A549 (cell line): ENCODE results near the gene NHEJ1. TPM values are rescaled to one million over a fixed set of nuclear protein-coding genes. Genes with fewer than 3 reads are reported as not detected.

Source experiments
- ATAC-seq, 2 experiments: fragments of 200-7000 bp in 1 of 2; fragments of >200 bp in 1 of 2; cut with Nextera tagmentation in 1 of 2; cut with Tn5 transposase in 1 of 2; 3 replicates each; pipeline versions ENCODE4 v1.8.0 to v1.9.1; 2018 to 2020; ENCODE audit warnings: mild to moderate bottlenecking in 1 of 2, moderate library complexity in 1 of 2
- CTCF ChIA-PET: fragments of 300-600 bp; sonication (Branson Sonifier 250); formaldehyde crosslinking; extraction: SDS; loops from one replicate; lab custom pipeline; 2021; ENCODE audit warnings: antibody characterized with exemption, inconsistent platforms; lab: Yijun Ruan, JAX
- POLR2A ChIA-PET: fragments of 350-600 bp; formaldehyde crosslinking; extraction: SDS; loops from one replicate; lab custom pipeline; 2021; ENCODE audit warnings: antibody characterized with exemption, inconsistent platforms; lab: Yijun Ruan, JAX
- DNase-seq, 2 experiments: peaks; one replicate each; pipeline versions ENCODE4 v3.0.0 to v3.0.0-alpha.2; 2011 to 2016; ENCODE audit warnings: low read depth in 1 of 2, low spot score in 1 of 2
- FAIRE-seq: peaks from 2 replicates; lab custom pipeline; 2011; peaks lifted over from hg19 to GRCh38; lab: Jason Lieb, UNC
- H3K27ac ChIP-seq, 2 experiments: fragments of >200 bp; sonication (Bioruptor Twin); formaldehyde crosslinking; 3 replicates each; pipeline ENCODE4 v1.5.1; 2016 to 2017
- H3K4me1 ChIP-seq: fragments of >200 bp; sonication (Bioruptor Twin); formaldehyde crosslinking; 3 replicates; pipeline ENCODE4 v1.6.1; 2016
- H3K4me2 ChIP-seq: fragments of >200 bp; sonication (Bioruptor Twin); formaldehyde crosslinking; 3 replicates; pipeline ENCODE4 v1.6.1; 2016
- H3K4me3 ChIP-seq: fragments of >200 bp; sonication (Bioruptor Twin); formaldehyde crosslinking; 3 replicates; pipeline ENCODE4 v1.5.1; 2016
- H3K9me3 ChIP-seq: fragments of >200 bp; sonication (Bioruptor Twin); formaldehyde crosslinking; 3 replicates; pipeline ENCODE4 v1.6.1; 2016
- BCL3 ChIP-seq: fragments of >200 bp; sonication (Bioruptor Twin); formaldehyde crosslinking; IDR thresholded peaks from 3 replicates; pipeline ENCODE4 v1.6.1; 2016
- BHLHE40 ChIP-seq: IDR thresholded peaks from 2 replicates; pipeline ENCODE4 v1.6.1; 2012; ENCODE audit warnings: low read depth, low read length, inconsistent platforms
- CHD4 ChIP-seq: fragments of 200-600 bp; sonication (generic); IDR thresholded peaks from 2 replicates; pipeline ENCODE4 v1.6.1; 2016; ENCODE audit warnings: antibody characterized with exemption, mild to moderate bottlenecking, borderline replicate concordance
- EHF ChIP-seq: fragments of 250-450 bp; sonication (Bioruptor Pico); IDR thresholded peaks from 2 replicates; pipeline ENCODE4 v1.5.0; 2020; ENCODE audit warnings: mild to moderate bottlenecking
- EHMT2 ChIP-seq: fragments of 200-600 bp; sonication (generic); IDR thresholded peaks from 2 replicates; pipeline ENCODE4 v1.6.1; 2016; ENCODE audit warnings: antibody characterized with exemption, low read depth, mild to moderate bottlenecking, moderate library complexity
- ESRRA ChIP-seq: fragments of 150-350 bp; IDR thresholded peaks from 2 replicates; pipeline ENCODE4 v1.6.1; 2014; ENCODE audit warnings: mild to moderate bottlenecking, low read length, borderline replicate concordance
- FOSL2 ChIP-seq, 2 experiments: fragments of 450-650 bp in 1 of 2; fragments of >200 bp in 1 of 2; sonication (Bioruptor Twin) in 1 of 2; formaldehyde crosslinking; IDR thresholded peaks; 2 replicates each; pipeline versions ENCODE4 v1.5.0 to v1.6.1; 2016 to 2020; ENCODE audit warnings: mild to moderate bottlenecking in 1 of 2, moderate library complexity in 1 of 2
- HDAC2 ChIP-seq: fragments of 200-600 bp; sonication (generic); IDR thresholded peaks from 2 replicates; pipeline ENCODE4 v1.6.1; 2016
- HES2 ChIP-seq: fragments of >200 bp; sonication (Bioruptor Twin); formaldehyde crosslinking; IDR thresholded peaks from 2 replicates; pipeline ENCODE4 v1.6.1; 2016
- HMGXB4 ChIP-seq: fragments of 250-450 bp; sonication (Bioruptor Pico); IDR thresholded peaks from 2 replicates; pipeline ENCODE4 v1.5.0; 2021; ENCODE audit warnings: mild to moderate bottlenecking, moderate library complexity, borderline replicate concordance
- HOXA7 ChIP-seq: fragments of 250-450 bp; sonication (Bioruptor Pico); IDR thresholded peaks from 2 replicates; pipeline ENCODE4 v1.5.0; 2020; ENCODE audit warnings: mild to moderate bottlenecking, moderate library complexity
- HOXB13 ChIP-seq: fragments of 250-450 bp; sonication (Bioruptor Pico); IDR thresholded peaks from 2 replicates; pipeline ENCODE4 v1.5.0; 2020; ENCODE audit warnings: low read depth, mild to moderate bottlenecking, moderate library complexity
- HOXB5 ChIP-seq: fragments of 250-450 bp; sonication (Bioruptor Pico); IDR thresholded peaks from 2 replicates; pipeline ENCODE4 v1.5.0; 2020; ENCODE audit warnings: mild to moderate bottlenecking, moderate library complexity
- JUNB ChIP-seq: fragments of >200 bp; sonication (Bioruptor Twin); formaldehyde crosslinking; IDR thresholded peaks from 2 replicates; pipeline ENCODE4 v1.6.1; 2016
- KDM1A ChIP-seq: fragments of 200-600 bp; sonication (generic); IDR thresholded peaks from 2 replicates; pipeline ENCODE4 v1.6.1; 2016; ENCODE audit warnings: low read depth, mild to moderate bottlenecking
- MAZ ChIP-seq: fragments of 150-350 bp; IDR thresholded peaks from 2 replicates; pipeline ENCODE4 v1.6.1; 2014; ENCODE audit warnings: antibody characterized with exemption, low read depth, low read length, borderline replicate concordance
- PBX3 ChIP-seq: IDR thresholded peaks from 2 replicates; pipeline ENCODE4 v1.6.1; 2012
- REST ChIP-seq: fragments of 200-600 bp; sonication (generic); IDR thresholded peaks from 2 replicates; pipeline ENCODE4 v1.6.1; 2016; ENCODE audit warnings: antibody characterized with exemption, mild to moderate bottlenecking, moderate library complexity
- RFX5 ChIP-seq: fragments of 450-650 bp; IDR thresholded peaks from 2 replicates; pipeline ENCODE4 v1.7.1; 2014; ENCODE audit warnings: antibody characterized with exemption, mild to moderate bottlenecking, moderate library complexity
- WGBS: methylation state at CpG from one replicate; pipeline ENCODE4 v1.1.6; 2017; ENCODE audit errors: missing lambda C conversion rate; 5-methylcytosine and 5-hydroxymethylcytosine counted together
- polyA plus RNA-seq, 4 experiments: library from polyadenylated mRNA; depleted of rRNA in 3 of 4; stranded (reverse); fragments of >200 nt; fragmentation: RNase III in 1 of 4; extraction: RNeasy Plus Mini Kit Qiagen cat#74134 plus additional on column Dnase treatment in 1 of 4; gene quantifications; 2 replicates in 3 of 4; 3 replicates in 1 of 4; pipeline ENCODE4 v1.2.3, GENCODE V29; 2011 to 2017
- TF ChIP-seq, protein P1 (sequence below): fragments of 150-350 bp; IDR thresholded peaks from 2 replicates; pipeline ENCODE4 v1.6.1; 2014; ENCODE audit warnings: low read depth, mild to moderate bottlenecking, low read length
- TF ChIP-seq, protein P2 (sequence below): IDR thresholded peaks from 2 replicates; pipeline ENCODE4 v1.6.1; 2012

The NHEJ1 gene
- polyA plus RNA-seq, 2 of the 4 experiments (the other 2 are of a cell fraction): 18.5 to 31.8 TPM

DNA sequence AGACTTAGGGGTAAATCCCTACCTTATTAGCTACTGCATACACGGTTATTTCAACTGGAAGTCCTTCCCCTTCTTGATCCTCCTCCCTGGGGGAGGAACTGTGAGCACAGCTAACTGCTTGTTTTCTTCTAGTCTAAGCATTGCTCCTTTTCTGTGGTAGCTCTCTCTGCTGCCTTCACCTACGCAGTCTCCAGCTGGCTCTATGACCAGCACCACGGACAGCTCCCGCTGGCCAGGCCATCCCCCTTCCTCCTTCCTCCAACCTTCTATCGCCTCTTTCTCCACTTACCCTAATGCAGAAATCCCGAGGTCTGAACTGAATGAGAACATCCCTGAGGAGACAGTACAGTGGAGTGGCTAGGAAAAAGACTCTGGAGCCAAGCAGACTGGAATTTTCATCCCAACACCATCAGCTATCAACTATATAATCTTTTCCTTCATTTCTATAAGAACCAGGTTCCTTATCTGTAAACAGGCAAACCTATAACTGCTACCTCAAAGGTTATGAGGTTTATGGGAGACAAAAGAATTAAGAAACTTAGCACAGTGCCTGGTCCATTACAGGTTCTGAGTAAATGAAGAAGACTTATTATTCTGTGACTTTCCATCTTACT lies 114.6 kb downstream of the NHEJ1 start:
- no peak overlapping the region for H3K4me3 ChIP-seq
- CTCF ChIA-PET: interaction anchor here (0.8 to 14.1 kb wide), 8 partner anchors 12 to 253 kb away, joined by 3 to 149 read pairs (median 4); partner anchors contain the start of genes IHH and NHEJ1
- DNase-seq (no peak), ATAC-seq (peak; percentile 60 to 64; a peak in 3 of 6 replicates), FAIRE-seq (no peak)
- peaks cover 3% of the 10 kb centered on the region; the same call in 1 of the 3 replicates for H3K4me1 ChIP-seq
- 5% methylated on average over 6 of the region's 6 CpGs for WGBS
- H3K27ac ChIP-seq: no peak overlapping the region
- no peak overlapping the region for H3K4me2 ChIP-seq
- no peaks in the 10 kb centered on the region for H3K9me3 ChIP-seq
- POLR2A ChIA-PET: no interaction called here
- peak; percentile 86 for TF ChIP-seq EHMT2
- TF ChIP-seq KDM1A: no peak
- TF ChIP-seq HMGXB4 (CRISPR knock-in tag): no peak
- TF ChIP-seq, protein P1, sequence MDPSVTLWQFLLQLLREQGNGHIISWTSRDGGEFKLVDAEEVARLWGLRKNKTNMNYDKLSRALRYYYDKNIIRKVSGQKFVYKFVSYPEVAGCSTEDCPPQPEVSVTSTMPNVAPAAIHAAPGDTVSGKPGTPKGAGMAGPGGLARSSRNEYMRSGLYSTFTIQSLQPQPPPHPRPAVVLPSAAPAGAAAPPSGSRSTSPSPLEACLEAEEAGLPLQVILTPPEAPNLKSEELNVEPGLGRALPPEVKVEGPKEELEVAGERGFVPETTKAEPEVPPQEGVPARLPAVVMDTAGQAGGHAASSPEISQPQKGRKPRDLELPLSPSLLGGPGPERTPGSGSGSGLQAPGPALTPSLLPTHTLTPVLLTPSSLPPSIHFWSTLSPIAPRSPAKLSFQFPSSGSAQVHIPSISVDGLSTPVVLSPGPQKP: no peak
- no peak for TF ChIP-seq HDAC2
- no peak for TF ChIP-seq HOXB13 (CRISPR knock-in tag)
- TF ChIP-seq EHF (CRISPR knock-in tag): no peak
- peak; percentile 96 for TF ChIP-seq REST
- TF ChIP-seq PBX3: no peak
- TF ChIP-seq RFX5: no peak
- no peak for TF ChIP-seq HOXA7
- TF ChIP-seq MAZ: no peak
- TF ChIP-seq HOXB5: no peak

DNA sequence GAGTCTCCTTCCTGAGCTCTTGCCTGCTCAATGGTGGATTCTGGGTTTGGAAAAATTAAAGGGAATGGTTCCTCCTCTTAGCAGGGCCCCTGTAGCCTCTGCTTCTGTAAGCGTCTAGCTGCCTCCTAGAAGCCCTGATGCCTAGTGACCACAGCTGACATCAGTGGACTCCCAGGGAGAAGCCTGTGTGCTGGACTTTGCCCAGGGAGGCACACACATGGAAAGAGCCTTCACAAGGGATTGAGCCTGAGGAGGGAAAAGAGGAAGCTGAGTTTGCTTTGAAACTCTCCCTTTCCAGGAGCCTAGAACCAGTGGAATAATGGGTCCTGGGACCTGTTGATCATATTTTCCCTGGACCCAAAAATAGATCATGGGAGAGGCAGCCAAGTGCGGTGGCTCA lies 117.9 kb downstream of the NHEJ1 start:
- ChIA-PET CTCF (interaction anchor here (0.7 to 14.1 kb wide), 10 partner anchors 10 to 145 kb away, joined by 3 to 149 read pairs (median 4); partner anchors contain the start of genes IHH and NHEJ1), POLR2A (no interaction called here)
- peak in 1 of 2 experiments; percentile 9; a peak in 2 of 6 replicates for ATAC-seq
- Histone ChIP-seq H3K27ac (no peak overlapping the region), H3K4me1 (peaks cover 3% of the 10 kb centered on the region; the same call in 1 of the 3 replicates), H3K4me3 (no peak overlapping the region), H3K9me3 (no peaks in the 10 kb centered on the region), H3K4me2 (no peak overlapping the region)
- TF ChIP-seq BCL3 (no peak), BHLHE40 (no peak), CHD4 (no peak), ESRRA (no peak), FOSL2 (IDR thresholded peaks at IDR 0.05) (no peak), FOSL2 (CRISPR knock-in tag; IDR thresholded peaks at IDR 0.05) (no peak), JUNB (no peak), HES2 (no peak), HOXA7 (no peak), HDAC2 (no peak)
- TF ChIP-seq, protein P2, sequence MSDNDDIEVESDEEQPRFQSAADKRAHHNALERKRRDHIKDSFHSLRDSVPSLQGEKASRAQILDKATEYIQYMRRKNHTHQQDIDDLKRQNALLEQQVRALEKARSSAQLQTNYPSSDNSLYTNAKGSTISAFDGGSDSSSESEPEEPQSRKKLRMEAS: no peak
- no peak for DNase-seq
- no peak for FAIRE-seq
- WGBS: 37% methylated on average over 2 of the region's 2 CpGs
